Measurements from ENCODE around the gene PRDM16.
A peak's percentile ranks its signal among the peaks of the same experiment; 100 is the strongest.

PRDM16 gene

GRCh38 chr1:3053986-3054385, 15.0 kb upstream of the PRDM16 start:
- DNase-seq (ENCODE audit: low spot score) (no peak), FAIRE-seq (no peak)

- DNase-seq (ENCODE audit: low spot score), result no peak
- FAIRE-seq, result no peak
Observed at GRCh38 chr1:3054474-3054873, 14.5 kb upstream of the PRDM16 start.

- DNase-seq (ENCODE audit: low spot score), result no peak
Observed at GRCh38 chr1:3055051-3055450, 14.0 kb upstream of the PRDM16 start.

GRCh38 chr1:3056641-3057040, 12.4 kb upstream of the PRDM16 start:
- FAIRE-seq, result no peak
- no peak for DNase-seq (ENCODE audit: low spot score)

More at GRCh38 chr1:3055051-3055450, 14.0 kb upstream of the PRDM16 start:
- no peak for FAIRE-seq

- DNase-seq (ENCODE audit: low spot score) (no peak), FAIRE-seq (no peak)
Observed at GRCh38 chr1:3058263-3059030, 10.6 kb upstream of the PRDM16 start.

GRCh38 chr1:3060127-3060526, 8.9 kb upstream of the PRDM16 start:
- DNase-seq (ENCODE audit: low spot score), result no peak
- FAIRE-seq, result no peak

GRCh38 chr1:3060601-3061551, 8.1 kb upstream of the PRDM16 start:
- no peak for FAIRE-seq

GRCh38 chr1:3061566-3061965, 7.4 kb upstream of the PRDM16 start:
- FAIRE-seq, result no peak
- no peak for DNase-seq (ENCODE audit: low spot score)

More at GRCh38 chr1:3060601-3061551, 8.1 kb upstream of the PRDM16 start:
- DNase-seq (ENCODE audit: low spot score), result peak; percentile 27

GRCh38 chr1:3061981-3062615, 6.9 kb upstream of the PRDM16 start:
- no peak for FAIRE-seq
- no peak for DNase-seq (ENCODE audit: low spot score)

- no peak for FAIRE-seq
Observed at GRCh38 chr1:3062616-3063378, 6.2 kb upstream of the PRDM16 start.

GRCh38 chr1:3063379-3064295, 5.4 kb upstream of the PRDM16 start:
- FAIRE-seq (no peak), DNase-seq (ENCODE audit: low spot score) (no peak)

More at GRCh38 chr1:3062616-3063378, 6.2 kb upstream of the PRDM16 start:
- DNase-seq (ENCODE audit: low spot score), result no peak

- FAIRE-seq, result no peak
- no peak for DNase-seq (ENCODE audit: low spot score)
Observed at GRCh38 chr1:3064296-3064850, 4.6 kb upstream of the PRDM16 start.

- FAIRE-seq, result no peak
- DNase-seq (ENCODE audit: low spot score), result no peak
Observed at GRCh38 chr1:3064901-3065300, 4.1 kb upstream of the PRDM16 start.

- no peak for FAIRE-seq
Observed at GRCh38 chr1:3065396-3065795, 3.6 kb upstream of the PRDM16 start.

GRCh38 chr1:3065797-3066196, 3.2 kb upstream of the PRDM16 start:
- FAIRE-seq (no peak), DNase-seq (ENCODE audit: low spot score) (no peak)

More at GRCh38 chr1:3065396-3065795, 3.6 kb upstream of the PRDM16 start:
- DNase-seq (ENCODE audit: low spot score), result no peak

- DNase-seq (ENCODE audit: low spot score) (no peak), FAIRE-seq (no peak)
Observed at GRCh38 chr1:3066250-3066711, 2.7 kb upstream of the PRDM16 start.

- FAIRE-seq, result no peak
- DNase-seq (ENCODE audit: low spot score), result no peak
Observed at GRCh38 chr1:3066826-3067225, 2.2 kb upstream of the PRDM16 start.

GRCh38 chr1:3067301-3067670, 1.7 kb upstream of the PRDM16 start:
- no peak for FAIRE-seq

More at GRCh38 chr1:3067301-3067670, 1.7 kb upstream of the PRDM16 start:
- no peak for DNase-seq (ENCODE audit: low spot score)

All from urothelium cell line (cell line).